ENCODE data around the gene LMTK3. TPM values are rescaled to one million over a fixed set of nuclear protein-coding genes. Genes with fewer than 3 reads are reported as not detected.

Gene LMTK3
- total RNA-seq, 3 donors from 2014 or later (not counting 1 experiment from before 2014, with no cell fraction given) = 0.64 to 2.9 (median 1.9) TPM

GRCh38 chr19:48554385-48555091, 42.9 kb upstream of the LMTK3 start:
- Mint-ChIP-seq H3K27ac (no peak overlapping the region), H3K9me3 (no peaks in the 10 kb centered on the region), H3K27me3 (ENCODE audit: low read depth in 2 of 2) (peaks cover 7 to 9% of the 10 kb centered on the region in 2 donors), H3K4me1 (no peaks in the 10 kb centered on the region), H3K36me3 (no peaks in the 10 kb centered on the region), H3K4me3 (no peak overlapping the region)
- DNase-seq (no peak), ATAC-seq (no peak)
- H3K9me3 ChIP-seq (ENCODE audit: control insufficient read depth, insufficient read depth, low read length) = no peaks in the 10 kb centered on the region
- 66% methylated on average over 16 of the region's 16 CpGs for WGBS (ENCODE audit: insufficient coverage)
- no peaks in the 10 kb centered on the region for H3K4me1 ChIP-seq (ENCODE audit: control insufficient read depth, insufficient read depth, low read length)
- H3K36me3 ChIP-seq (ENCODE audit: control insufficient read depth, insufficient read depth, low read length) = no peaks in the 10 kb centered on the region
- no peak overlapping the region for H3K27ac ChIP-seq (ENCODE audit: low read length)
- TF ChIP-seq CTCF (IDR thresholded peaks at IDR 0.05) = no peak
- peaks cover 2% of the 10 kb centered on the region for H3K27me3 ChIP-seq (ENCODE audit: control insufficient read depth, insufficient read depth, low read length)
- intact Hi-C loops (cut with micrococcal nuclease) = no loop called here
- H3K4me3 ChIP-seq (ENCODE audit: low read length) = no peak overlapping the region

- peaks cover 2% of the 10 kb centered on the region for H3K27me3 ChIP-seq (ENCODE audit: control insufficient read depth, insufficient read depth, low read length)
- no peak for TF ChIP-seq CTCF (IDR thresholded peaks at IDR 0.05)
- no peak overlapping the region for H3K4me3 ChIP-seq (ENCODE audit: low read length)
- ATAC-seq (no peak), DNase-seq (no peak)
- H3K9me3 Mint-ChIP-seq = no peaks in the 10 kb centered on the region
- intact Hi-C loops (cut with micrococcal nuclease) = no loop called here
- H3K27ac ChIP-seq (ENCODE audit: low read length) = no peak overlapping the region
- 66% methylated on average over 18 of the region's 18 CpGs for WGBS (ENCODE audit: insufficient coverage)
- peaks cover 4 to 6% of the 10 kb centered on the region in 2 donors for H3K27me3 Mint-ChIP-seq (ENCODE audit: low read depth in 2 of 2)
- no peaks in the 10 kb centered on the region for H3K4me1 Mint-ChIP-seq
- H3K36me3 Mint-ChIP-seq = no peaks in the 10 kb centered on the region
- H3K27ac Mint-ChIP-seq = no peak overlapping the region
- H3K4me1 ChIP-seq (ENCODE audit: control insufficient read depth, insufficient read depth, low read length) = no peaks in the 10 kb centered on the region
- H3K4me3 Mint-ChIP-seq = no peak overlapping the region
- H3K9me3 ChIP-seq (ENCODE audit: control insufficient read depth, insufficient read depth, low read length) = no peaks in the 10 kb centered on the region
- no peaks in the 10 kb centered on the region for H3K36me3 ChIP-seq (ENCODE audit: control insufficient read depth, insufficient read depth, low read length)
Measured at GRCh38 chr19:48553676-48554384, 42.2 kb upstream of the LMTK3 start.

- no peak overlapping the region for H3K27ac Mint-ChIP-seq
- TF ChIP-seq CTCF (IDR thresholded peaks at IDR 0.05) = no peak
- ATAC-seq = no peak
- Histone ChIP-seq H3K9me3 (ENCODE audit: control insufficient read depth, insufficient read depth, low read length) (no peaks in the 10 kb centered on the region), H3K4me1 (ENCODE audit: control insufficient read depth, insufficient read depth, low read length) (no peaks in the 10 kb centered on the region), H3K36me3 (ENCODE audit: control insufficient read depth, insufficient read depth, low read length) (no peaks in the 10 kb centered on the region), H3K4me3 (ENCODE audit: low read length) (no peak overlapping the region), H3K27me3 (ENCODE audit: control insufficient read depth, insufficient read depth, low read length) (peaks cover 2% of the 10 kb centered on the region), H3K27ac (ENCODE audit: low read length) (no peak overlapping the region)
- no peaks in the 10 kb centered on the region for H3K36me3 Mint-ChIP-seq
- H3K9me3 Mint-ChIP-seq = no peaks in the 10 kb centered on the region
- H3K4me3 Mint-ChIP-seq = no peak overlapping the region
- WGBS (ENCODE audit: insufficient coverage) = 84% methylated on average over 19 of the region's 19 CpGs
- H3K4me1 Mint-ChIP-seq = no peaks in the 10 kb centered on the region
- intact Hi-C loops (cut with micrococcal nuclease) = no loop called here
- H3K27me3 Mint-ChIP-seq (ENCODE audit: low read depth in 2 of 2) = peaks cover 0 to 5% of the 10 kb centered on the region in 2 donors
- no peak for DNase-seq
Measured at GRCh38 chr19:48552406-48553322, 41.0 kb upstream of the LMTK3 start.
